OCI-LY7 (cell line): Measurements from ENCODE around the gene GAGE12E. TPM values are rescaled to one million over a fixed set of nuclear protein-coding genes. Genes with fewer than 3 reads are reported as not detected.
"Not testable (repeated sequence)": the region's sequence is repeated elsewhere in the genome, so short reads cannot be mapped to it uniquely, and the experiment has no call there.

Experiments
- BruUV-seq: library from RNA; stranded (reverse); fragments of 400-500 nt; replicated peaks from 2 replicates; lab custom pipeline; 2021; lab: Mats Ljungman, UMichigan
- CTCF ChIA-PET: fragments of 300-600 bp; sonication (Branson Sonifier 250); formaldehyde crosslinking; loops from one replicate; lab custom pipeline; 2022; ENCODE audit warnings: antibody characterized with exemption; ENCODE audit not compliant: unreplicated experiment; lab: Charles Lee
- POLR2A ChIA-PET: fragments of 300-600 bp; sonication (Branson Sonifier 250); formaldehyde crosslinking; loops from one replicate; lab custom pipeline; 2022; ENCODE audit warnings: antibody characterized with exemption; lab: Charles Lee
- DNase-seq: peaks from one replicate; pipeline ENCODE4 v3.0.0-alpha.2; 2015; ENCODE audit warnings: low spot score
- H2AFZ ChIP-seq: fragments of 200-600 bp; sonication (generic), shearing (Covaris generic); 2 replicates; pipeline ENCODE4 v1.6.1; 2014; ENCODE audit warnings: mild to moderate bottlenecking, antibody characterized with exemption, low read length, moderate library complexity
- H3K27ac ChIP-seq: fragments of 200-600 bp; sonication (generic); 2 replicates; pipeline ENCODE4 v1.5.1; 2014; ENCODE audit warnings: mixed run types, low read depth, mild to moderate bottlenecking, moderate library complexity, low read length, inconsistent platforms; ENCODE audit not compliant: poor library complexity, severe bottlenecking
- H3K36me3 ChIP-seq: fragments of 200-600 bp; sonication (generic); 2 replicates; pipeline ENCODE4 v1.6.1; 2014; ENCODE audit warnings: mild to moderate bottlenecking, antibody characterized with exemption, low read length, moderate library complexity, mixed read lengths; ENCODE audit not compliant: insufficient read depth
- H3K4me1 ChIP-seq: fragments of 200-600 bp; sonication (generic); 2 replicates; pipeline ENCODE4 v1.5.1; 2014; ENCODE audit warnings: mild to moderate bottlenecking, low read length; ENCODE audit not compliant: insufficient read depth, poor library complexity, severe bottlenecking
- H3K4me2 ChIP-seq: fragments of 200-600 bp; sonication (generic); 2 replicates; pipeline ENCODE4 v1.6.1; 2014; ENCODE audit warnings: mild to moderate bottlenecking, low read length
- H3K4me3 ChIP-seq: fragments of 200-600 bp; sonication (generic); 2 replicates; pipeline ENCODE4 v1.5.1; 2014; ENCODE audit warnings: mild to moderate bottlenecking, low read depth, low read length; ENCODE audit not compliant: poor library complexity, severe bottlenecking
- H3K79me2 ChIP-seq: fragments of 200-600 bp; sonication (generic); 2 replicates; pipeline ENCODE4 v1.6.1; 2016; ENCODE audit warnings: low read depth, mild to moderate bottlenecking, low read length, moderate library complexity, mixed read lengths; ENCODE audit not compliant: insufficient read depth
- H3K9me2 ChIP-seq: fragments of 200-600 bp; sonication (generic); 2 replicates; pipeline ENCODE4 v1.6.1; 2016; ENCODE audit warnings: mild to moderate bottlenecking, low read length, mixed read lengths; ENCODE audit not compliant: insufficient read depth
- H3K9me3 ChIP-seq: fragments of 200-600 bp; sonication (generic); 2 replicates; pipeline ENCODE4 v1.6.1; 2014; ENCODE audit warnings: mild to moderate bottlenecking, mixed run types, low read length, mixed read lengths
- H4K20me1 ChIP-seq: fragments of 200-600 bp; sonication (generic); 2 replicates; pipeline ENCODE4 v1.6.1; 2014; ENCODE audit warnings: mild to moderate bottlenecking, antibody characterized with exemption, low read length, moderate library complexity, mixed read lengths; ENCODE audit not compliant: insufficient read depth
- intact Hi-C: fragments of 100-400 bp; cut with micrococcal nuclease; formaldehyde crosslinking; loops from one replicate; pipeline ENCODE4 v1.10.0; 2022; ENCODE audit not compliant: unreplicated experiment
- total RNA-seq, 2 experiments: library from RNA; depleted of rRNA in 1 of 2; stranded (reverse); fragments of >200 nt in 1 of 2; shearing (Covaris generic) in 1 of 2; gene quantifications; 2 replicates each; pipeline ENCODE4 v1.2.3, GENCODE V29; 2014 to 2022

Gene GAGE12E
- total RNA-seq, 2 experiments from 2014 or later: not detected

DNA sequence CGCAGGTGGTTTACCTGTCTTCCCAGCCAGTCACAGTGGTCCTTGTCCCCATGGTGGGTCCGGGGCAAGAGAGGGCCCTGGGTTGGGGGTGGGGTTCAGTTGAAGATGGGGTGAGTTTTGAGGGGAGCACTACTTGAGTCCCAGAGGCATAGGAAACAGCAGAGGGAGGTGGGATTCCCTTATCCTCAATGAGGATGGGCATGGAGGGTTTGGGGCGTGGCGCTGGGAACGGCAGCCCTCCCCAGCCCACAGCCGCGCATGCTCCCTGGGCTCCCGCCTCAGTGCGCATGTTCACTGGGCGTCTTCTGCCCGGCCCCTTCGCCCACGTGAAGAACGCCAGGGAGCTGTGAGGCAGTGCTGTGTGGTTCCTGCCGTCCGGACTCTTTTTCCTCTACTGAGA, 19.0 kb downstream of the GAGE12E start, which contains the start of gene GAGE12G:
TSS of gene GAGE12G (plus strand) at position 301 of the 400 bp plus-strand sequence. CDS start 1,155 bp downstream, outside the sequence.
- H3K4me1 ChIP-seq, POLR2A ChIA-PET, H3K4me2 ChIP-seq, intact Hi-C loops, H4K20me1 ChIP-seq, DNase-seq, CTCF ChIA-PET, H3K9me3 ChIP-seq, H3K36me3 ChIP-seq, BruUV-seq, H2AFZ ChIP-seq, H3K27ac ChIP-seq, H3K79me2 ChIP-seq, H3K9me2 ChIP-seq, H3K4me3 ChIP-seq: not testable (repeated sequence)

DNA sequence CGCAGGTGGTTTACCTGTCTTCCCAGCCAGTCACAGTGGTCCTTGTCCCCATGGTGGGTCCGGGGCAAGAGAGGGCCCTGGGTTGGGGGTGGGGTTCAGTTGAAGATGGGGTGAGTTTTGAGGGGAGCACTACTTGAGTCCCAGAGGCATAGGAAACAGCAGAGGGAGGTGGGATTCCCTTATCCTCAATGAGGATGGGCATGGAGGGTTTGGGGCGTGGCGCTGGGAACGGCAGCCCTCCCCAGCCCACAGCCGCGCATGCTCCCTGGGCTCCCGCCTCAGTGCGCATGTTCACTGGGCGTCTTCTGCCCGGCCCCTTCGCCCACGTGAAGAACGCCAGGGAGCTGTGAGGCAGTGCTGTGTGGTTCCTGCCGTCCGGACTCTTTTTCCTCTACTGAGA, 28.6 kb downstream of the GAGE12E start, which contains the start of gene GAGE12H:
TSS of gene GAGE12H (plus strand) at position 301 of the 400 bp plus-strand sequence. CDS start 1,155 bp downstream, outside the sequence.
- H3K4me3 ChIP-seq, CTCF ChIA-PET, BruUV-seq, POLR2A ChIA-PET, H2AFZ ChIP-seq, H3K9me3 ChIP-seq, DNase-seq, H3K4me1 ChIP-seq, H3K79me2 ChIP-seq, H3K27ac ChIP-seq, H3K4me2 ChIP-seq, intact Hi-C loops, H3K36me3 ChIP-seq, H4K20me1 ChIP-seq, H3K9me2 ChIP-seq: not testable (repeated sequence)

DNA sequence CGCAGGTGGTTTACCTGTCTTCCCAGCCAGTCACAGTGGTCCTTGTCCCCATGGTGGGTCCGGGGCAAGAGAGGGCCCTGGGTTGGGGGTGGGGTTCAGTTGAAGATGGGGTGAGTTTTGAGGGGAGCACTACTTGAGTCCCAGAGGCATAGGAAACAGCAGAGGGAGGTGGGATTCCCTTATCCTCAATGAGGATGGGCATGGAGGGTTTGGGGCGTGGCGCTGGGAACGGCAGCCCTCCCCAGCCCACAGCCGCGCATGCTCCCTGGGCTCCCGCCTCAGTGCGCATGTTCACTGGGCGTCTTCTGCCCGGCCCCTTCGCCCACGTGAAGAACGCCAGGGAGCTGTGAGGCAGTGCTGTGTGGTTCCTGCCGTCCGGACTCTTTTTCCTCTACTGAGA, 38.1 kb downstream of the GAGE12E start, which contains the start of gene GAGE2A:
TSS of gene GAGE2A (plus strand) at position 301 of the 400 bp plus-strand sequence. CDS start 1,155 bp downstream, outside the sequence.
- POLR2A ChIA-PET, H3K4me3 ChIP-seq, intact Hi-C loops, H3K4me2 ChIP-seq, H3K9me2 ChIP-seq, H3K79me2 ChIP-seq, H2AFZ ChIP-seq, H3K27ac ChIP-seq, H3K9me3 ChIP-seq, H3K36me3 ChIP-seq, H3K4me1 ChIP-seq, CTCF ChIA-PET, H4K20me1 ChIP-seq, DNase-seq, BruUV-seq: not testable (repeated sequence)

DNA sequence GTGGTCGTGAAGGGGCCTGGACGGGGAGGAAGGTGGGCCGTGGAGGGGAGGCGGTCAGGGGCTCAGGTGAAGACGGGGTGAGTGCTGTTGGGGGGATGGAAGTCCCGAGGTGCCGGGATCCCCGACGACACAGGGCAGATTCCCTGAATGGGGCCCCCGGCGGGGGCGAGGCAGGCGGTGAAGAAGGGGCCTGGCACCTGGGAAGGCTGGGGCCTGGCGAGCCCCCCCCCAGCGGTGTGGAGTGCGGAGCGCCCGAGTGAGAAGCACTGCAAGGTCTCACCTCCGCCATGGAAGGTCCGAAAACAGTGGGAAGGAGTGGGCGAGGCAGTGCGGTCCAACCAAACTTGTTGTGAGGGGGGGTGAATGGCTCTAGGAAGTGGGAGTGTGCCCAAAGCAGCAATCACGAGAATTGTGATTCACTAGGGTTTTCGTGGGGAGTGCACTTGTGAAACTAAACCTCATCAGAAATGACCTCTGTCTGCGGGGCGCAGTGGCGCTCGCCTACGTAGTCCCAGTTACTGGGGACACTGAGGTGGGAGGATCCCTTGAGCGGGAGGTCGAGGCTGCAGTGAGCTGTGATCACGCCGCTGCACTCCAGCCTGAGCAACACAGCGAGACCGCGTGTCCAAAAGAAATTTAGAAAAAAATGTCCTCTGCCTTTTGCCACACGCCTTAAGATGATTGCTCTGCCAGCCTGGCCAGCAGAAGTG, 38.8 kb downstream of the GAGE12E start:
- H4K20me1 ChIP-seq, CTCF ChIA-PET, BruUV-seq, H3K9me2 ChIP-seq, H3K36me3 ChIP-seq, POLR2A ChIA-PET, H3K4me2 ChIP-seq, H3K4me1 ChIP-seq, H2AFZ ChIP-seq, H3K4me3 ChIP-seq, H3K9me3 ChIP-seq, H3K27ac ChIP-seq, intact Hi-C loops, H3K79me2 ChIP-seq, DNase-seq: not testable (repeated sequence)

DNA sequence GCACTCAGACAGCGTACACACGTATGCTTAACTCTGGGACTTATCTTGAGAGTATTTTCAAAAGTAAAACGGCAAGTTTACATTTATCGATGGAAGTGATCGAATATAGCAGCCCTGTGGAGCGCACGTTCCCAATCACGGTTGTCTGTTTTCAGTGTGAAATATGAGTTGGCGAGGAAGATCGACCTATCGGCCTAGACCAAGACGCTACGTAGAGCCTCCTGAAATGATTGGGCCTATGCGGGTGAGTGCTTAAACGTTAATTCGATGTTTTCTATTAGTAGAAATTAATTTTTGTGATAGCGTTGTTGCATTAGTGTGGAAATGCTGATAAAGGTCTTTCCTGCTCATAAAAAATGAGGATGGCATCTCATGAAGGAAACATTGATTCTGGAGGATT, 39.4 kb downstream of the GAGE12E start:
- POLR2A ChIA-PET, H3K9me3 ChIP-seq, BruUV-seq, H3K27ac ChIP-seq, DNase-seq, H4K20me1 ChIP-seq, H3K79me2 ChIP-seq, H3K4me3 ChIP-seq, H3K4me1 ChIP-seq, H3K36me3 ChIP-seq, H2AFZ ChIP-seq, intact Hi-C loops, H3K4me2 ChIP-seq, CTCF ChIA-PET, H3K9me2 ChIP-seq: not testable (repeated sequence)

DNA sequence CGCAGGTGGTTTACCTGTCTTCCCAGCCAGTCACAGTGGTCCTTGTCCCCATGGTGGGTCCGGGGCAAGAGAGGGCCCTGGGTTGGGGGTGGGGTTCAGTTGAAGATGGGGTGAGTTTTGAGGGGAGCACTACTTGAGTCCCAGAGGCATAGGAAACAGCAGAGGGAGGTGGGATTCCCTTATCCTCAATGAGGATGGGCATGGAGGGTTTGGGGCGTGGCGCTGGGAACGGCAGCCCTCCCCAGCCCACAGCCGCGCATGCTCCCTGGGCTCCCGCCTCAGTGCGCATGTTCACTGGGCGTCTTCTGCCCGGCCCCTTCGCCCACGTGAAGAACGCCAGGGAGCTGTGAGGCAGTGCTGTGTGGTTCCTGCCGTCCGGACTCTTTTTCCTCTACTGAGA, 47.6 kb downstream of the GAGE12E start, which contains the start of gene GAGE1:
TSS of gene GAGE1 (plus strand) at position 301 of the 400 bp plus-strand sequence. CDS start 1,155 bp downstream, outside the sequence.
- H2AFZ ChIP-seq, H3K9me2 ChIP-seq, H3K36me3 ChIP-seq, BruUV-seq, H3K4me2 ChIP-seq, H3K9me3 ChIP-seq, POLR2A ChIA-PET, H3K4me3 ChIP-seq, CTCF ChIA-PET, H3K27ac ChIP-seq, DNase-seq, H4K20me1 ChIP-seq, H3K4me1 ChIP-seq, intact Hi-C loops, H3K79me2 ChIP-seq: not testable (repeated sequence)
